NCI-H748 (cell line): ENCODE results near the gene TRAK2.
"Not testable (repeated sequence)": the region's sequence is repeated elsewhere in the genome, so short reads cannot be mapped to it uniquely, and the experiment has no call there.

Experiments
- DNase-seq: peaks from one replicate; lab custom pipeline; 2025; ENCODE audit not compliant: unreplicated experiment; lab: John Stamatoyannopoulos, UW

TRAK2 gene

DNA sequence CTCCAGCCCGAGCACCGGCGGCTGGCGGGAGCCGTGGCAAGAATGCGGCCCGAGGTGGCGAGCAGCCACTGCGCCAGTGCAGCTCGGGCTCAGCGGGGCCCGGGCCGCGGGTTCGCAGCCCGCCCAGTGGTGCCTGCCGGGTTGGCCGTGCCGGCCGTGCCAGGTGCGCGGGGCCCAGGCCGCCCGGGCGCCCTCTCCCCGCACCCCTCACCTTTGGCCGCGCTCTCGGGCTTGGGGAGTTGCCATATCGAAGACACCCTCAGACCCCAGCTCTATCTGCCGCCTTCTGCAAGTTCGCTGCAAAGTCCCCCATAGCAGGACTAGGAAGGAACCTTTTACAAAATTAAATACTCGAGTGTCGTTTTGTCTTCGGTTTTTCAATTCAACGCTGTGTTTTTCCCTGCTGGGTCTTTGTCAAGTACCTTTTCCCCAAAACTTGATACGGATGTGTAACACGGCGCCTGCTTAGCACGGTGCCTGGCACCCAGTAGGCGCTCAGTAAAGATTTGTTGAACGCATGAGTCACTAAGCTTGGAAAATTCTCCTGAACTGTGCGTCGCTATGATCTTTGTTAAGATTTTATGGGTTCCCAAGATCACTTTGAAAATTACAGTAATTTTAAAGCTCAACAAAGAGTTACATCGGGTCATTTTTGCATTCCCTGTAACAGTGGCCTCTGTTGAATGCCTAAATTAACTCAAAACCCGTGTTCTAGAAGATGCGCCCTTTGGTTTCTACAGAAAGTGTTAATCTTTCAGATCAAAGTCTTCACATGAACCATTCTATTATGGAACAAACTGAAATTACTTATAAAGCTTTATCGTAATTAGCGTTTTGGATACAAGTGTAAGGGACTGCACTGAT, 1.0 kb upstream of the TRAK2 start:
- peak; percentile 58 for DNase-seq

- DNase-seq, result peak; percentile 74
Measured at GRCh38 chr2:201450954-201451291, 335 bp downstream of the TRAK2 start.

GRCh38 chr2:201448701-201449100, 2.6 kb downstream of the TRAK2 start:
- no peak for DNase-seq

GRCh38 chr2:201448061-201448460, 3.2 kb downstream of the TRAK2 start:
- no peak for DNase-seq

GRCh38 chr2:201447086-201447485, 4.2 kb downstream of the TRAK2 start:
- DNase-seq, result no peak

GRCh38 chr2:201444746-201445465, 6.4 kb downstream of the TRAK2 start:
- no peak for DNase-seq

GRCh38 chr2:201441409-201441808, 9.8 kb downstream of the TRAK2 start:
- no peak for DNase-seq

GRCh38 chr2:201440182-201440581, 11.1 kb downstream of the TRAK2 start:
- DNase-seq, result peak; percentile 56

DNA sequence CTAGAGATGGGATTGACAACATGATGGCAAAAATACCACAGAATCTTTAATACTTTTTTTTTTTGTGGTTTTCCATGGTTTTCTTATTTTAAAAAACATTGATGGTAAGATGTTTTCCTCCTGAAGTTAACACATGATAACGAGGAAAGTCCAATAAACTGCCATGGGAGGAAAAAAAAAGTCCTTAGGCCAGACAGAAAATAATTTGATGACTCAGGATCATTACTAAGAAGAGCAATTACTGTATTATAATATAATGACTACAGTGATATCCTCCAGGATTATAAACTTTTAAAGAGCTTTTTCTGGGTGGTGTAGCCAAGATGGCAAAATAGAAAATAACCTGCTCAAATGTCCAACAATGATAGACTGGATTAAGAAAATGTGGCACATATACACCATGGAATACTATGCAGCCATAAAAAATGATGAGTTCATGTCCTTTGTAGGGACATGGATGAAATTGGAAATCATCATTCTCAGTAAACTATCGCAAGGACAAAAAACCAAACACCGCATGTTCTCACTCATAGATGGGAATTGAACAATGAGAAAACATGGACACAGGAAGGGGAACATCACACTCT, 11.8 kb downstream of the TRAK2 start:
- DNase-seq, result not testable (repeated sequence)

GRCh38 chr2:201436141-201436540, 15.1 kb downstream of the TRAK2 start:
- no peak for DNase-seq

GRCh38 chr2:201433394-201433995, 17.8 kb downstream of the TRAK2 start:
- no peak for DNase-seq

DNA sequence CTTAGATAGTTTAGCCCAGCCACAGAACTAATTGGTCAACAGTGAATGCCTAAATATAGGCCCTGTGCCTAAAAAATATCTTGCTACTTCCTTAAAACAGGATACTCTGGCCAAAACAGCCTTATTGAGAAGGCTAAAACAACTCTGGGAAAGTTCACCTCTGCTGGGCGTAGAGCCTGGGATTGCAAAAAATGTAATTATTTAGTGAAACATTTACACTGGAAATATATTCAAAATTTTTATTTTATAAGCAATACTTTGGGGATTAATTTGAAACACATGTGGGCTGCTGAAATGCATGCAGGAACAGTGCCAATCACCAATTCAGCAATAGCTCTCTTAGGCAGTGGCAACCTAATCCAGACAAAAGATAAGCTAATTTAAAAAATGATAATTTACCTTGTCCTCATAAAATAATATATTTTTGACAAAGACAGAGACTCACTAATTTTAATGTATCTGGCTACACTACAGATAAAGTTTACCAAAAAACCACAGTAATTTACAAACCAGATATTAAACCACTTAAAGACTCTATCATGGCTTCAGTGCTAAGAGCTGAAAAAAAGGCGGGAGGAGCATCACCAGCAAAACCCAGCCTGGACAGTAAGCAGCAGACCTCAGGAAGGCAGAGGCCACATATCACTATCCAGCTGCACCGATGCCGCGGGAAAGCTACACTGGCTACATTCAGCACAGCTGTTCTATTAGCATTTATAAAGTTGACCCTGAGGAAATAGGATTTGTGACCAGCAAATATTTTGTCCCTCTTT, 18.5 kb downstream of the TRAK2 start:
- DNase-seq, result no peak

DNA sequence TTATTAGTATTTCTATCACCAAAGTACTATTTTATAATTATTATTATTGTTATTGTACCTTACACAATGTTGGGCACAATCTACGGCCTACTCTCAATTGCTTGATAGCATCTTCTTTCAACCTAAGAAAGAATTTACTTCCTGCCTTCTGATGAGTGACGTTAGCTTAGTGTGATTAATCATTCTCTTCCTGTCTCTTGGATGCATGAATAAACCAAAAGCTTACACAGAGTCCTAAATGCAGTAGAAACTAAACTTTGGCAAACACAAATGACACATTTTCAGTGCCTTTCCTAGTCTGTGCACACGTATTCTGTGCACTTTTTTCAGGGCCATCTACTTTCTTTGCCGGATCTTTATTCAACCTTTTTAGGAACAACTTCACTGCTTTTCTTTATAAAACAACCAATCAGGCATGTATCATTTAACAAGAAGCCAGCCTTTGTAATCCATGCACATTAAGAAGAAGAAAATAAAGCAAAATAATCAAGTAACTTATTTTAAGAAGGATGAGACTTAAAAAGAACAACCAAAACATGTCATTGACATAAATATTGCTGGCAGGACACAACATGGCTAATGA, 19.1 kb downstream of the TRAK2 start:
- DNase-seq, result no peak

DNA sequence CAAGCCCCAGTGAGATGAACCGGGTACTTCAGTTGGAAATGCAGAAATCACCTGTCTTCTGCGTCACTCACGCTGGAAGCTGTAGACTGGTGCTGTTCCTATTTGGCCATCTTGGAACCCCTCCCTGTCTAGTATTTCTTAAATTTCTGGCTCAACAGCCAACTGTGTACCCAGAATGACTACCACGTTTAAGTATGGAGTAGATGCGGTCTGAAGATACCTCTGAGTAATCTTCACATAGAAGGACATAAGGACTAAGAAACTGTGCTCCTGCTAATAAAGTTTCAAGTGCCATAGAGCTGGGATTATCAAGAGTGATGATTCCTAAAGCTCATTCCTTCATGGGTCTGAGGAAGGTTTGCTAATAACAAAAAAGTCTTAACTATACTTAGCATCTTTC, 20.4 kb downstream of the TRAK2 start:
- DNase-seq, result no peak

- not testable (repeated sequence) for DNase-seq
Measured at GRCh38 chr2:201430322-201430721, 20.9 kb downstream of the TRAK2 start.

DNA sequence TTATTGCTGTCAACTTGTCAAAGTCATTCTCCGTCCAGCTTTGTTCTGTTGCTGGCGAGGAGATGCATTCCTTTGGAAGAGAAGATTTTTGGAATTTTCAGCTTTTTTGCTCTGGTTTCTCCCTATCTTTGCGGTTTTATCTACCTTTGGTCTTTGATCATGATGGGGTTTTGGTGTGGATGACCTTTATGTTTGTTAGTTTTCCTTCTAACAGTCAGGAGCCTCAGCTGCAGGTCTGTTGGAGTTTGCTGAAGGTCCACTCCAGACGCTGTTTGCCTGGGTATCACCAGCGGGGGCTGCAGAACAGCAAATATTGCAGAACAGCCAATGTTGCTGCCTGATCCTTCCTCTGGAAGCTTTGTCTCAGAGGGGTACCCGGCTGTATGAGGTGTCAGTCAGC, 21.4 kb downstream of the TRAK2 start:
- DNase-seq, result not testable (repeated sequence)

DNA sequence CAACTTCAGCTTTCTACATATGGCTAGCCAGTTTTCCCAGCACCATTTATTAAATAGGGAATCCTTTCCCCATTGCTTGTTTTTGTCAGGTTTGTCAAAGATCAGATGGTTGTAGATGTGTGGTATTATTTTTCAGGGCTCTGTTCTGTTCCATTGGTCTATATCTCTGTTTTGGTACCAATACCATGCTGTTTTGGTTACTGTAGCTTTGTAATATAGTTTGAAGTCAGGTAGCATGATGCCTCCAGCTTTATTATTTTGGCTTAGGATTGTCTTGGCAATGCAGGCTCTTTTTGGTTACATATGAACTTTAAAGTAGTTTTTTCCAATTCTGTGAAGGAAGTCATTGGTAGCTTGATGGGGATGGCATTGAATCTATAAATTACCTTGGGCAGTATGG, 22.9 kb downstream of the TRAK2 start:
- DNase-seq, result not testable (repeated sequence)

GRCh38 chr2:201425952-201426351, 25.3 kb downstream of the TRAK2 start:
- no peak for DNase-seq

GRCh38 chr2:201420442-201421113, 30.7 kb downstream of the TRAK2 start:
- DNase-seq, result no peak

DNA sequence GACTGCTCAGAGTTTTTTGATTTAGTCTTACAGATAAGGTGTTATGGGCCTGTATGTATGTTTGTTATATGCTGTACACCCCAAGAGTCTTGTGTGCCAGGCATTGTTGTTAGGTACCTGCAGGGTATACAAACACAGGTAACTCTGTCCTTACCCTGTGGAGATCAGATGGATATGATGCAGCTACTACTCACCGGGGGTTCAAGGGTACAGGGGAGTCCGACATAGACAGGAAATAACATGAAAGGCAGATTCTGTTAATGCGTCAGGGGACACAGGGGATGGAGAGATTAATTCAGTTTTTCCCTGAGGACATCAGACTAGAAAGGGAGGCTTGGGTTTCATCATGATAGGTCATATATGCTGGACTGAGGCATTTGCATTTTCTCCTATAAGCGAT, 31.3 kb downstream of the TRAK2 start:
- no peak for DNase-seq
